DND-41 (cell line): ENCODE data around the gene KIF26A.

Experiments used
- ATAC-seq: fragments of 200-7000 bp; cut with Tn5 transposase; 3 replicates; pipeline ENCODE4 v1.9.1; 2021; ENCODE audit warnings: low read depth; ENCODE audit not compliant: insufficient read depth
- DNase-seq: peaks from one replicate; pipeline ENCODE4 v3.0.0-alpha.2; 2020
- H2AFZ ChIP-seq: 2 replicates; pipeline ENCODE4 v1.6.0; 2012; ENCODE audit warnings: low read depth, low read length
- H3K27ac ChIP-seq: 2 replicates; pipeline ENCODE4 v1.5.1; 2012; ENCODE audit warnings: low read length, inconsistent platforms
- H3K27me3 ChIP-seq: fragments of 200-600 bp; sonication (generic); 2 replicates; pipeline ENCODE4 v1.6.0; 2012; ENCODE audit warnings: low read length, mild to moderate bottlenecking, inconsistent platforms; ENCODE audit not compliant: insufficient read depth, poor library complexity
- H3K36me3 ChIP-seq: 2 replicates; pipeline ENCODE4 v1.5.1; 2012; ENCODE audit warnings: low read length, inconsistent platforms; ENCODE audit not compliant: insufficient read depth
- H3K4me1 ChIP-seq: 2 replicates; pipeline ENCODE4 v1.5.1; 2012; ENCODE audit warnings: mild to moderate bottlenecking, low read length; ENCODE audit not compliant: insufficient read depth
- H3K4me2 ChIP-seq: 2 replicates; pipeline ENCODE4 v1.6.0; 2012; ENCODE audit warnings: mild to moderate bottlenecking, moderate library complexity, low read length, inconsistent platforms; ENCODE audit not compliant: insufficient read depth
- H3K4me3 ChIP-seq, 2 experiments: fragments of 200-600 bp in 1 of 2; shearing (Covaris generic) in 1 of 2; 2 replicates each; pipeline ENCODE4 v1.5.1; 2012 to 2016; ENCODE audit warnings: inconsistent platforms in 2 of 2, low read length in 2 of 2, mild to moderate bottlenecking in 2 of 2, low read depth in 1 of 2, moderate library complexity in 1 of 2
- H3K79me2 ChIP-seq: 2 replicates; pipeline ENCODE4 v1.6.0; 2012; ENCODE audit warnings: low read length, inconsistent platforms; ENCODE audit not compliant: insufficient read depth
- H3K9ac ChIP-seq: 2 replicates; pipeline ENCODE4 v1.6.0; 2012; ENCODE audit warnings: low read depth, mild to moderate bottlenecking, inconsistent platforms, low read length, moderate library complexity
- H3K9me3 ChIP-seq: 2 replicates; pipeline ENCODE4 v1.5.1; 2012; ENCODE audit warnings: low read length, moderate library complexity, mild to moderate bottlenecking, inconsistent platforms; ENCODE audit not compliant: insufficient read depth, severe bottlenecking
- H4K20me1 ChIP-seq: 2 replicates; pipeline ENCODE4 v1.6.0; 2012; ENCODE audit warnings: low read length; ENCODE audit not compliant: insufficient read depth
- EZH2 ChIP-seq: IDR thresholded peaks from 3 replicates; pipeline ENCODE4 v1.6.1; 2012; ENCODE audit warnings: borderline replicate concordance, low read depth, mild to moderate bottlenecking, moderate library complexity, low read length, inconsistent platforms; ENCODE audit not compliant: severe bottlenecking
- TF ChIP-seq, protein P1 (sequence below): IDR thresholded peaks from 2 replicates; pipeline ENCODE4 v1.5.1; 2012; ENCODE audit warnings: borderline replicate concordance, low read length, moderate library complexity, mild to moderate bottlenecking; ENCODE audit not compliant: poor library complexity, severe bottlenecking; ENCODE audit errors: extremely low read depth

Gene KIF26A

DNA sequence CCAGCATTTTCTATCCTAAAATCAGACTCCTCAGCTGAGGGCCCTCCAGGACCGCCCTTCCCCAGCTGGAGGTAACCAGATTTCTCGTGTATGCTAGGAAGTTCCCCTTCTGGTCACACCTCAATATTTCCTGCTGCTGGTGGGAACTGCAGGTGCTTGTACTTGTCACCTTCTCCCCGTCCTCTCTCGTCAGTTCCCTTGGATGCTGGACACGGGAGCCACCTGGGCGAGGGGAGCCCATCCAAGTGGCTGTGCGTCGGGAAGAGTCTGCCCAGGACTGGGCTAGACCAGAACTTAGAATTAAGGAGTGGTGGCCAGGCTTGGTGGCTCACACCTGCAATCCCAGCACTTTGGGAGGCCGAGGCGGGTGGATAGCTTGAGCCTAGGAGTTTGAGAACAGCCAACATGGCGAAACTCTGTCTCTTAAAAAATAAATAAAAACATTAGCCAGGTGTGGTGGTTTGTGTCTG lies 23.2 kb upstream of the KIF26A start:
- H2AFZ ChIP-seq, result no peak overlapping the region
- H4K20me1 ChIP-seq, result no peaks in the 10 kb centered on the region; the same call in 1 of the 2 replicates
- H3K4me1 ChIP-seq, result no peaks in the 10 kb centered on the region
- H3K4me2 ChIP-seq, result no peak overlapping the region
- no peak for ATAC-seq
- H3K4me3 ChIP-seq, result no peak overlapping the region
- no peaks in the 10 kb centered on the region for H3K27me3 ChIP-seq
- H3K79me2 ChIP-seq, result no peaks in the 10 kb centered on the region
- DNase-seq, result no peak
- no peaks in the 10 kb centered on the region for H3K36me3 ChIP-seq
- no peak overlapping the region for H3K9ac ChIP-seq
- no peaks in the 10 kb centered on the region for H3K9me3 ChIP-seq
- no peak overlapping the region for H3K27ac ChIP-seq
- no peak for TF ChIP-seq EZH2
- TF ChIP-seq, protein P1, sequence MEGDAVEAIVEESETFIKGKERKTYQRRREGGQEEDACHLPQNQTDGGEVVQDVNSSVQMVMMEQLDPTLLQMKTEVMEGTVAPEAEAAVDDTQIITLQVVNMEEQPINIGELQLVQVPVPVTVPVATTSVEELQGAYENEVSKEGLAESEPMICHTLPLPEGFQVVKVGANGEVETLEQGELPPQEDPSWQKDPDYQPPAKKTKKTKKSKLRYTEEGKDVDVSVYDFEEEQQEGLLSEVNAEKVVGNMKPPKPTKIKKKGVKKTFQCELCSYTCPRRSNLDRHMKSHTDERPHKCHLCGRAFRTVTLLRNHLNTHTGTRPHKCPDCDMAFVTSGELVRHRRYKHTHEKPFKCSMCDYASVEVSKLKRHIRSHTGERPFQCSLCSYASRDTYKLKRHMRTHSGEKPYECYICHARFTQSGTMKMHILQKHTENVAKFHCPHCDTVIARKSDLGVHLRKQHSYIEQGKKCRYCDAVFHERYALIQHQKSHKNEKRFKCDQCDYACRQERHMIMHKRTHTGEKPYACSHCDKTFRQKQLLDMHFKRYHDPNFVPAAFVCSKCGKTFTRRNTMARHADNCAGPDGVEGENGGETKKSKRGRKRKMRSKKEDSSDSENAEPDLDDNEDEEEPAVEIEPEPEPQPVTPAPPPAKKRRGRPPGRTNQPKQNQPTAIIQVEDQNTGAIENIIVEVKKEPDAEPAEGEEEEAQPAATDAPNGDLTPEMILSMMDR, result no peak

DNA sequence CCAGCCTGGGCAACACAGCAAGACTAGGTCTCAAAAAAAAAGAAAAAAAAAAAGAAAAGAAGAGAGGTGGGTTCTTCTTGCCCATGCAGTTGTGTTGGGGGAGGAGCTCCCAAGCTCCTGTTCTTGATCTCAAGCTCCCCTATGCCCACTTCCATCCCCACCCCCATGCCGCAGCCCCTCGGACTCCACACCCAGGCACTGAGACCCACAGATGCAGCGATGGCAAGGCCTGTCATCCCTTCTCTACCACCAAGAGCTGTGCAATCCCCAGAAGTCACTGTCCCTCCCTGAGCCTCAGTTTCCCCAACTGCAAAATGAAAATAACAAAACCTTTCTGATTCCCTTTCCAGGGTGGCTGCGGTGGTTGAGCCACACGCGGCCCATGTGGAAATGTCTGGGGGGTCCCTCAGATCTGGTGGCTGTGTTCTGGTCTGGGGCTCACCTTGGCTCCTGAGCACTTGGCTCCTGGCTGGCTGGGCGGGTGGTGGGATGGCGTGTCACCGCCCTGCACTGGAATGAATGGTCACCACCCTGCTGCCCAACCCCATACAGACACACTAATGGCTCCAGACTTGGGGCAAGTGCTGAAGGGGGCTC lies 22.6 kb upstream of the KIF26A start:
- Histone ChIP-seq H3K4me1 (no peaks in the 10 kb centered on the region), H3K27me3 (peaks cover under 1% of the 10 kb centered on the region), H3K36me3 (no peaks in the 10 kb centered on the region), H3K79me2 (no peaks in the 10 kb centered on the region), H3K9me3 (no peaks in the 10 kb centered on the region), H3K4me2 (no peak overlapping the region), H2AFZ (no peak overlapping the region), H3K9ac (no peak overlapping the region), H3K4me3 (no peak overlapping the region), H4K20me1 (no peaks in the 10 kb centered on the region; the same call in 1 of the 2 replicates), H3K27ac (no peak overlapping the region)
- no peak for TF ChIP-seq EZH2
- TF ChIP-seq, protein P1, result no peak
- ATAC-seq (no peak), DNase-seq (no peak)

DNA sequence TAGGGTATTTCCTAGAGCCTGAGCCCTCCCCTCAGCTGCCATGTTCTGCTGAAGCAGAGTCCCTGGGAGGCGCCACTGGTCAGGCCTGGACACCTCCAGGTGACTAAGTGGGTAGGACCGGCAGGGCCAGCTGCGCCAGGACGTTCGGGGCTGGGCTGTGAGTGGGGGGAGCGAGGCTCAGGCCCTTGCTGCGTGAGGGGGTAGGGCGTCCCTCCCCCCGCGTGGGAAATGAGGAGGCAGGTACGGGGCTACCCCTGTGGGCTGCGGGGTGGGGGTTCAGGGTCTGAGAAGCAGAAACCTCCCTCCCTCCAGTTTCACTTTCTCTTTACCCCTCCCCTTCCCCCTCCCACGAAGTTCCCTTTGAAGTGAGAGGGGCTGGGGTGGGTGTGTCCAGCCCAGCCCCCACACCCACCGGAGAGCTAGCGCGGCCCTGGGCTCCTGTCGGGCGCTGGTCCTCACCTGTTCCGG lies 22.1 kb upstream of the KIF26A start:
- no peaks in the 10 kb centered on the region for H3K9me3 ChIP-seq
- no peak for TF ChIP-seq EZH2
- TF ChIP-seq, protein P1, result no peak
- DNase-seq (no peak), ATAC-seq (no peak)
- H2AFZ ChIP-seq, result no peak overlapping the region
- peaks cover 4% of the 10 kb centered on the region for H3K27me3 ChIP-seq
- no peak overlapping the region for H3K9ac ChIP-seq
- H3K36me3 ChIP-seq, result no peaks in the 10 kb centered on the region
- H3K4me1 ChIP-seq, result no peaks in the 10 kb centered on the region
- no peak overlapping the region for H3K4me2 ChIP-seq
- H3K27ac ChIP-seq, result no peak overlapping the region
- H3K79me2 ChIP-seq, result no peaks in the 10 kb centered on the region
- no peaks in the 10 kb centered on the region; the same call in 1 of the 2 replicates for H4K20me1 ChIP-seq
- no peak overlapping the region for H3K4me3 ChIP-seq
